GM15510 (cell line): ENCODE measurements around the gene RFNG.
A peak's percentile ranks its signal among the peaks of the same experiment; 100 is the strongest.

Source experiments
- POLR2A ChIP-seq: IDR thresholded peaks from 3 replicates; pipeline ENCODE4 v1.6.1; 2011; ENCODE audit warnings: borderline replicate concordance; ENCODE audit not compliant: insufficient read length; ENCODE audit errors: extremely low read depth

Gene RFNG

DNA sequence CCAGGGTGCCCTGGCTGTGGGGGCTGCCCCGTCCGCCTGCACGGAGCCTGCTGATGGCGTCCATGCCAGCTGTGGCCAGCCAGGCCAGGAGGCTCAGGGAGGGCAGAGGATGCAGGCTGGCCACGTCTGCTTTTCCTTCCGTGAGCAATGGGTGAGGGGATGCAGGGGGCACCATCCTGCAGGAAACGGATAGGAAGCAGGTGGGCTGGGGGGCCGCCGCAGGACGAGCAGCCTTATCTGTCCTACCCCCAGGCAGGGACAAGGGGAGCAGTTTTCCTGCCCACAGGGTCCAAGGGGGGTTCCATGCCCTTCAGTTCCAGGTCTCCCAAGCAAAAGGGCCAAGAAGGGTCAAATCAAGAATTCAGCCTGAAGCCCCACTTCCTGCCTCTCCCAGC is 7.2 kb upstream of the RFNG start:
- no peak for TF ChIP-seq POLR2A

DNA sequence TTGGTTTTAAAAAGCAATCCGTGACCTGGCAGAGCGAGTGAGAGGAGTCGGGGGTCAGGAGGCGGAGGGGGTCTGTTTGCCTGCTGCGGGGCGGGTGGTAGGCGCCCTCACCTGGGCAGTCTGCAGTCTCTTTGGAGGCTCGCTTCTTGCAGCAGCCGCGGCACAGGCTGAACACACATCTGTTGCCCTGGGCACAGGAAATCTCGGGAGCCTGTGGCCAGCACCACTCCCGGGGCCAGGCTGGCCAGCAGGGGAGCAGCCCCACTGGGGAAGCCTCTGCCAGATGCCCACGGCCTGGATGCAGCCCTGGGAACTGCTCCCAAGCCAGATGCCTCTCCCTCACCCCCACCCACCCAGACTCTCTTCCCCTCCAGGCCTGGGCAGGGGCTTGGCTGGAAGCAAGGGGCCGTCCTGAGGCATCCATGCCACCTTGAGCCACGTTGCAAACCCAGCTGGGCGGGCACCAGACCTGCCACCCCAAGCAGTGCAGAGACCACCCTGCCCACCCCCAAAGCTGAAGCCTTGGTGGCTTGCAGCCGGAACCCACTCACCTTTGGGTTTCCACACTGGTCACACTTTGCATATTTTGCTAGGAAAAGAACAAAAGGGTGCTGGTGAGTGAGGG is 6.7 kb upstream of the RFNG start:
- peak; percentile 11 for TF ChIP-seq POLR2A

DNA sequence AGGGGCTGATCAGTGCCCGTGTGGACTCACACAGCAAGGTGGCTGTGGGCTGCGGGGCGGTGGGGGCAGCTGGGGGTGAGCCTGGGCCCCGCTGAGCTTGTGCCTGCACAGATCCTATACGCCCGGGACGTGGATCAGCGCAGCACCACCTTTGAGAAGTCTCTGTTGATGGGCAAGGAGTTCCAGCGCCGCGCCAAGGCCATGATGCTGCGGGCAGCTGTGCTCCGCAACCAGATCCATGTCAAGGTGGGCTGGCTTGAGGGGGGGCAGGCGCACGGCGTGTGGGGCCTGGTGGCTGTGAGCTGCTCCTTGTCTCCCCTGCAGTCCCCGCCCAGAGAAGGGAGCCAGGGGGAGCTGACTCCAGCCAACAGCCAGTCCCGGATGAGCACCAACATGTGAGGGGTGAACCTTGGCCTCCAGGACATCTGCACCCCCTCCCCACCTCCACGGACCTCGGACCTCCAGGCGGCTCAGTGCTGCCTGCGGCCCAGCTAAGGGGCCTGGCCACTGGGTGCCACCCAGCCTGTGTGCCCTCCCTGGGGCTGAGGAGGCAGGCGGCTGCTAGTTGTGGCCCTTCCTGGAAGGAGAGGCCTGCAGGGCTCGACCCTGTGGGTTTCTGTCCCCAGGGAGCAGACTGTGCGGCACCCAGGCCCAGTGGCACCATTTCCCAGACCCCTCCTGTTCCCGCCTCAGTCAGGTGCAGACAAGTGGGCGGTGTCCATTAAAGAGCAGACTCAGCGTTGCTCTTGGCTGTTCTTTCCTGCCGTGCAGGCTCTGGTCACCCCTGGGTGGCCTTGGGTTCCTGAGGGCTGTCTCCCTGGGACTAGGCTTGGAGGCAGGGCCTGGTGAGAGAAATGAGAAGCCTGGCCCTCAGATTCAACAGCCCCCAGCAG is 5.4 kb upstream of the RFNG start:
- TF ChIP-seq POLR2A: no peak

GRCh38 chr17:82055965-82056728 is 4.5 kb upstream of the RFNG start:
- no peak for TF ChIP-seq POLR2A

- no peak for TF ChIP-seq POLR2A
Observed at GRCh38 chr17:82055023-82055964, 3.7 kb upstream of the RFNG start.

DNA sequence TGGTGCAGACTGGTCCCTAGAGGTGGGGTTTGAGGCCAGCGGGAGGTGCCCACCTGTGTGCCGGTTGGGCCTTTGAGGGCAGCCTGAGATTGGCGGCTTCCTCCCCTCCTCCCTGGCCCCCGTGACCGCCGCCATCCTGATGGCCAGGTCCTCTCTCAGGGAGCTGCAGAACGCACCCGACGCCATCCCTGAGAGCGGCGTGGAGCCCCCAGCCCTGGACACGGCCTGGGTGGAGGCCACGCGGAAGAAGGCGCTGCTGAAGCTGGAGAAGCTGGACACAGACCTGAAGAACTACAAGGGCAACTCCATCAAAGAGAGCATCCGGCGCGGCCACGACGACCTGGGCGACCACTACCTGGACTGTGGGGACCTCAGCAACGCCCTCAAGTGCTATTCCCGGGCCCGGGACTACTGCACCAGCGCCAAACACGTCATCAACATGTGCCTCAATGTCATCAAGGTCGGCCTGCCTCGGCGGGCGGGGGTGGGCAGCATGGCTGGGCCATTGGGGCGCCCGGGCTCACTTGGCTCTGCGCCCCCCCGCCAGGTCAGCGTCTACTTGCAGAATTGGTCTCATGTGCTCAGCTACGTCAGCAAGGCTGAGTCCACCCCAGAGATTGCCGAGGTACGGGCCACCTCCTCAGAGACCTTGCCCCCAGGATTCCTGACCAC is 2.9 kb upstream of the RFNG start:
- no peak for TF ChIP-seq POLR2A

GRCh38 chr17:82053556-82054263 is 2.1 kb upstream of the RFNG start:
- no peak for TF ChIP-seq POLR2A

DNA sequence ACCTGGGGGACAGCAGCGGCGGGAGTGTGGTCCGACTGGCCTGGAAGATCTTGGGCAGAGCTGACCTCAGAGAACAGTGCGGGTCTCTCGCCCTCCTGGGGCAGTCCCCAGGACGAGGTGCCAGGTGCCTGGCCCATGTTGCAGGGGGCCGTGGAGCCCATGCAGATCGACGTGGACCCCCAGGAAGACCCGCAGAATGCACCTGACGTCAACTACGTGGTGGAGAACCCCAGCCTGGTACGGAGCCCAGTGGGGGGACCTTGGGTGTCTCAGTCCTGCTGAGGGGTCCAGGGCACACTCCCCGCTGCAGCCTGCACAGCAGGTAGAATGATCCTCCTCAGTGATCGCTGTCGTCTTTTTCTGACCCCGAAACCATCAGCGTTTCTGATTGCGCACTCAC is 1.5 kb upstream of the RFNG start:
- TF ChIP-seq POLR2A: no peak

DNA sequence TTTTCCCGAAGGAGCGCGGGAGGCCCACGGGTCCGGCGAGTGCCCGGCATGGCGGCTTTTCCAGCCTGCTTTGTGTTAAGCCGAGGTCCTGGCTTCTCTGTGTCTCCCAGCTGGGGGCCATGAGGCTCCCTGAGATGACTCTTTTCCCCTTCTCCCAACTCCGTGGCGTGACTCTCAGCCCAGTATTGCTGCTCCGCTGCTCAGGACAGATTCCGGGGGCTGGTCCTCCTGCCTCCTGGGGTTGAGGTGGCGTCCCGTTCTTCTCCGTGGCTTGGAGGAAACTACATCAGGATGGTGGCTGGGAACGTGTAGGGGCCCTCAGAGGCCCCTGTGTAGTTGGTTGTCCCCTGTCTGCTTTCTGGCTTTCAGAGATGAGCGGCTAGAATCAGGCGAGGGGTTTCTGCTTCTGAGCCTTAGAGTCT is 1.0 kb upstream of the RFNG start:
- no peak for TF ChIP-seq POLR2A

DNA sequence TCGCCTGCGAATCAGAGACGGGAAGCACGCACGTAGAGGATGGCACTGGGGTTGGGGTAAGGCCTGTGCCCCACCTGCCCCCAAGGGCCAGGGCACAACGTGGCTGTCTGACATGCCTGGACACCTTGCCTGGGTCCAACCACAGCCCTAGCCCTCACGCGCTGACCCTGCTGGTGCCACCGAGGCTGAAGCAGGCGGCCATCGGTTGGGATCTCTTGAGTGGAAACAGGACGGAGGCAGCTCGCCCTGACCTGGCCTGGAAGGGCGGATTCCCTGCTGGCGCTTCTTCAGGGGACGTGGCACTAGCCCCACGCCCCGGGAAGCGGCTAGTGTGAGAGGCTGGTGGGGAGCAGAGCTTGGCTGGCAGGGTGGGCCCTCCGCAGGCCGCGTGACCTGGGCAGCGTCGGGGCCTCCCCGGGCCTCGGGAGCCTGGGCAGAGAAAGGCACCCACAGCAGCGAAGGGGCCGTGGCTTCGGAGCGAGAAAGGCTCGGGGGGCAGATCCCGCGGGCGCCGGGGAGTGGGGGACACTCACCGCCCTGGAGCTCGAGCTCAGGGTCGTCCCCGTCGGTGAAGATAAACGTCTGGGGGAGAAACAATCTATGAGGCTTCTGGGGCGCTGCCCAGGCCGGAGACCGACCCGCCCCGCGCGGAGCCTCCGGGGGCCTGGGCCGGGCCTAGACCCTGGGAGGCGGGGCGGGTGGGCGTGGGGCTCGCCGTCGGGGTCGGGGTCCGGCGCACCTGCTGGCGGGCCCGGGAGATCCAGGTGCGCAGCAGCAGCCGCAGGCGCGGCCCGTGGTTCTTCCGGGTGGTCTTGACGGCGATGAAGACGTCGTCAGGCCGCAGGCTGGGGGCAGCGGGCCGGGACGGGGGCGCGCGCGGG is 610 bp downstream of the RFNG start:
- TF ChIP-seq POLR2A: no peak

DNA sequence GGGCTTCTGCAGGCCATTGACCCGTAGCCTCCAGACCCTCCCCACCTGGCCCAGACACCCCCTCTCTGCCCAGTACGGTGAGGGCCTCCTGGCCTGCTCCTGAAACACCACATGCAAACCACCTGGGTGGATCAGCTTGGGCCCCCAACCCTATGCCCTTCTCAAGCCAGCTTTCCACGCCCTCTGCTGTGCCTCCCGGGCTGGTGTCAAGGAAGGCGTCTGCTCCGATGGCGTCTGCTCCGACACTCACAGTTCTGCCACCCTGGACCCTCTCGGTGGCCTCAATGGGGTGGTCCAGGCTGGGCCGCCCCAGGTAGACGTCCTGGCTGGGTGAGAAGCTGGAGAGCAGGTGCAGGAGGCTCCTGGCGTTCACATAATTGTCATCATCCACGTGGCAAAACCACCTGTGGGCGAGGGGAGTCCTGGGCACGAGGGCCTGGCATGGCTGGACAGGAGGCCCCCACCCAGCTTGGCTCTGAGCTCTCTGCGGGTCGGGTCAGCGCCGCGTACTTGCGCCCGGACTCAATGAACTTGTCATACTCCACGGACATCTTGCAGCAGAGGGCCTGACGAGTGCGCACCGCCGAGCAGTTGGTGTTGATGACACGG is 1.4 kb downstream of the RFNG start:
- no peak for TF ChIP-seq POLR2A

- TF ChIP-seq POLR2A: no peak
Observed at GRCh38 chr17:82049521-82049971, 2.1 kb downstream of the RFNG start.
